Esophagus muscularis mucosa (tissue), 3 donors: ENCODE data around the gene TBC1D22A.

Experiments used
- POLR2AphosphoS5 ChIP-seq, 2 donors: sonication (generic); formaldehyde crosslinking; IDR thresholded peaks; one replicate each; pipeline ENCODE4 v1.6.1; 2017; ENCODE audit warnings: antibody characterized with exemption in 2 of 2
- TF ChIP-seq, protein P1 (sequence below), 3 experiments: fragments of 200-600 bp in 2 of 3; fragments of 450-650 bp in 1 of 3; sonication (generic) in 2 of 3; IDR thresholded peaks; one replicate each; pipeline ENCODE4 v1.5.1; 2017 to 2019; ENCODE audit warnings: antibody characterized with exemption in 3 of 3, mild to moderate bottlenecking in 2 of 3, moderate library complexity in 1 of 3

DNA sequence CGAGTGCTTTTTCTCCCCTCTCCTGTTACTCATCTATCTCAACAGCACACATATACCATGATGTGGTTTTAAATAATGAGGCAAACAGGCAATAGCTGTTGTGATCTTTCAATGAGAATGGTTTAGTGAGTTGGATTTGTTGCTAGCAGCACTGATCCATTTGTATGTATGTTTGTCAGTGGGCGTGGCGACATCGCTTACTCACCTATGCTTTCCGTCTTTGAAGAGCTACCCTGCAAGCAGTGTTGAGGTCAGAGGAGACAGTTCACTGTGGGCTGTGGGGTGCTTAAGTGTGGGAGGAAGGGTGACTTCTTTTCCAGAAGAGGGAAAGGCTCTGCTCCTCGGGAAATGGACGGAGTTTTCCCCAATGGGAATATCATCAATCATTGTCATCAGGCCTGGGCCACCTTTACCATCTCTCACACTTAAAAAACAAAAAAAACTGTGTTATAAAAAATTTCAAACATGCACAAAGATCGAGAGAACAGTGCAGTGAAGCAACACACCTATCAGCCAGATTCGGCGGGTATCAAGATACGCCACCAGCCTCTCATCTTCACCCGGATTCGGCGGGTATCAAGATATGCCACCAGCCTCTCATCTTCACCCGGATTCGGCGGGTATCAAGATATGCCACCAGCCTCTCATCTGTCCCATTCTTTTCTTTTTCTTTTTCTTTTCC is 83.8 kb downstream of the TBC1D22A start:
- TF ChIP-seq, protein P1, sequence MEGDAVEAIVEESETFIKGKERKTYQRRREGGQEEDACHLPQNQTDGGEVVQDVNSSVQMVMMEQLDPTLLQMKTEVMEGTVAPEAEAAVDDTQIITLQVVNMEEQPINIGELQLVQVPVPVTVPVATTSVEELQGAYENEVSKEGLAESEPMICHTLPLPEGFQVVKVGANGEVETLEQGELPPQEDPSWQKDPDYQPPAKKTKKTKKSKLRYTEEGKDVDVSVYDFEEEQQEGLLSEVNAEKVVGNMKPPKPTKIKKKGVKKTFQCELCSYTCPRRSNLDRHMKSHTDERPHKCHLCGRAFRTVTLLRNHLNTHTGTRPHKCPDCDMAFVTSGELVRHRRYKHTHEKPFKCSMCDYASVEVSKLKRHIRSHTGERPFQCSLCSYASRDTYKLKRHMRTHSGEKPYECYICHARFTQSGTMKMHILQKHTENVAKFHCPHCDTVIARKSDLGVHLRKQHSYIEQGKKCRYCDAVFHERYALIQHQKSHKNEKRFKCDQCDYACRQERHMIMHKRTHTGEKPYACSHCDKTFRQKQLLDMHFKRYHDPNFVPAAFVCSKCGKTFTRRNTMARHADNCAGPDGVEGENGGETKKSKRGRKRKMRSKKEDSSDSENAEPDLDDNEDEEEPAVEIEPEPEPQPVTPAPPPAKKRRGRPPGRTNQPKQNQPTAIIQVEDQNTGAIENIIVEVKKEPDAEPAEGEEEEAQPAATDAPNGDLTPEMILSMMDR (IDR thresholded peaks at IDR 0.05): no peak
- TF ChIP-seq POLR2AphosphoS5 (IDR thresholded peaks at IDR 0.05): no peak
